H1 (cell line): ENCODE measurements around the gene ITGB7. TPM values are rescaled to one million over a fixed set of nuclear protein-coding genes. Genes with fewer than 3 reads are reported as not detected.

Experiments
- CTCF ChIA-PET: fragments of 300-600 bp; sonication (Branson Sonifier 250); formaldehyde crosslinking; loops from one replicate; lab custom pipeline; 2021; ENCODE audit not compliant: partially characterized antibody; lab: Charles Lee
- POLR2A ChIA-PET: fragments of 300-600 bp; sonication (Branson Sonifier 250); formaldehyde crosslinking; loops from one replicate; lab custom pipeline; 2021; ENCODE audit warnings: inconsistent platforms; ENCODE audit not compliant: partially characterized antibody; lab: Charles Lee
- DNase-seq, 2 experiments: peaks; one replicate each; pipeline versions ENCODE4 v3.0.0 to v3.0.0-alpha.2; 2010 to 2022; ENCODE audit warnings: low spot score in 2 of 2, low read depth in 1 of 2, mixed read lengths in 1 of 2
- FAIRE-seq: peaks from 2 replicates; lab custom pipeline; 2011; peaks lifted over from hg19 to GRCh38; lab: Jason Lieb, UNC
- H2AFZ ChIP-seq: 2 replicates; pipeline ENCODE4 v1.8.1; 2012; ENCODE audit warnings: low read length, inconsistent platforms
- H2AK5ac ChIP-seq: 2 replicates; pipeline ENCODE4 v1.6.1; 2013; ENCODE audit warnings: low read depth, low read length
- H2BK120ac ChIP-seq: replicated peaks from 2 replicates; pipeline ENCODE3; 2013; ENCODE audit warnings: low read depth, low read length, inconsistent platforms
- H2BK12ac ChIP-seq: 2 replicates; pipeline ENCODE4 v1.6.1; 2013; ENCODE audit warnings: low read depth, low read length
- H2BK15ac ChIP-seq: 2 replicates; pipeline ENCODE4 v1.6.1; 2013; ENCODE audit warnings: low read length
- H2BK20ac ChIP-seq: 2 replicates; pipeline ENCODE4 v1.6.1; 2013; ENCODE audit warnings: low read length
- H2BK5ac ChIP-seq: 2 replicates; pipeline ENCODE4 v1.6.1; 2013; ENCODE audit warnings: low read depth, low read length
- H3K14ac ChIP-seq: 2 replicates; pipeline ENCODE4 v1.6.1; 2013; ENCODE audit warnings: inconsistent platforms; ENCODE audit not compliant: insufficient read length
- H3K18ac ChIP-seq: 2 replicates; pipeline ENCODE4 v1.6.1; 2013; ENCODE audit warnings: low read length; ENCODE audit errors: extremely low read depth
- H3K23ac ChIP-seq: 2 replicates; pipeline ENCODE4 v1.6.1; 2013; ENCODE audit warnings: inconsistent platforms; ENCODE audit not compliant: insufficient read length
- H3K23me2 ChIP-seq: 2 replicates; pipeline ENCODE4 v1.6.1; 2013; ENCODE audit warnings: low read depth, low read length
- H3K27ac ChIP-seq: 2 replicates; pipeline ENCODE4 v1.6.1; 2011; ENCODE audit warnings: low read depth, low read length, inconsistent platforms
- H3K27me3 ChIP-seq, 4 experiments: replicated peaks in 1 of 4; 1 replicate in 1 of 4; 2 replicates in 3 of 4; pipeline versions ENCODE4 v1.6.1 to v1.8.1; 2011 to 2013; ENCODE audit warnings: low read length in 3 of 4, mild to moderate bottlenecking in 3 of 4, inconsistent platforms in 2 of 4, mixed read lengths in 2 of 4, moderate library complexity in 1 of 4; ENCODE audit not compliant: control insufficient read depth in 3 of 4, insufficient read depth in 3 of 4; ENCODE audit errors: extremely low read depth in 1 of 4
- H3K36me3 ChIP-seq, 4 experiments: 2 replicates each; pipeline versions ENCODE4 v1.6.1 to v1.8.1; 2011 to 2013; ENCODE audit warnings: mild to moderate bottlenecking in 4 of 4, low read length in 3 of 4, moderate library complexity in 2 of 4, control low read depth in 1 of 4, inconsistent platforms in 1 of 4; ENCODE audit not compliant: insufficient read depth in 4 of 4, control insufficient read depth in 2 of 4
- H3K4ac ChIP-seq: replicated peaks from 2 replicates; pipeline ENCODE3; 2013; ENCODE audit warnings: low read length, low read depth, mixed read lengths, inconsistent platforms; ENCODE audit not compliant: insufficient read length
- H3K4me1 ChIP-seq, 4 experiments: replicated peaks in 1 of 4; 1 replicate in 1 of 4; 2 replicates in 3 of 4; pipeline versions ENCODE4 v1.6.1 to v1.8.1; 2011 to 2013; ENCODE audit warnings: low read length in 3 of 4, inconsistent platforms in 2 of 4, mixed read lengths in 1 of 4; ENCODE audit not compliant: insufficient read depth in 4 of 4, control insufficient read depth in 3 of 4
- H3K4me2 ChIP-seq, 2 experiments: 2 replicates each; pipeline versions ENCODE4 v1.6.1 to v1.8.1; 2011 to 2013; ENCODE audit warnings: low read depth in 2 of 2, low read length in 2 of 2, control low read depth in 1 of 2, inconsistent platforms in 1 of 2, mild to moderate bottlenecking in 1 of 2; ENCODE audit not compliant: insufficient read depth in 1 of 2
- H3K4me3 ChIP-seq, 4 experiments: fragments of 200-600, 300-600 bp in 1 of 4; sonication (generic), shearing (Covaris generic), sonication (Bioruptor Twin) in 1 of 4; 2 replicates each; pipeline versions ENCODE4 v1.5.1 to v1.8.1; 2011 to 2016; ENCODE audit warnings: low read length in 4 of 4, low read depth in 3 of 4, control low read depth in 2 of 4, inconsistent platforms in 2 of 4, mild to moderate bottlenecking in 2 of 4, mixed read lengths in 1 of 4, moderate library complexity in 1 of 4; ENCODE audit not compliant: insufficient read depth in 2 of 4; ENCODE audit errors: extremely low read depth in 1 of 4
- H3K56ac ChIP-seq: replicated peaks from 2 replicates; pipeline ENCODE3; 2013; ENCODE audit warnings: low read depth, mild to moderate bottlenecking, mixed read lengths, low read length, inconsistent platforms; ENCODE audit not compliant: insufficient read length
- H3K79me1 ChIP-seq: 2 replicates; pipeline ENCODE4 v1.6.1; 2013; ENCODE audit warnings: low read depth, low read length, control low read depth
- H3K79me2 ChIP-seq, 2 experiments: 2 replicates each; pipeline versions ENCODE4 v1.6.1 to v1.8.1; 2012 to 2013; ENCODE audit warnings: low read length in 2 of 2, mild to moderate bottlenecking in 2 of 2, inconsistent platforms in 1 of 2; ENCODE audit not compliant: insufficient read depth in 2 of 2, control insufficient read depth in 1 of 2
- H3K9ac ChIP-seq, 4 experiments: replicated peaks in 1 of 4; 1 replicate in 1 of 4; 2 replicates in 3 of 4; pipeline versions ENCODE4 v1.6.1 to v1.8.1; 2011 to 2013; ENCODE audit warnings: low read depth in 3 of 4, low read length in 3 of 4, control low read depth in 2 of 4, mild to moderate bottlenecking in 2 of 4, moderate library complexity in 2 of 4, inconsistent platforms in 1 of 4; ENCODE audit errors: extremely low read depth in 1 of 4
- H3K9me3 ChIP-seq, 2 experiments: 2 replicates each; pipeline versions ENCODE4 v1.6.1 to v1.8.1; 2012 to 2013; ENCODE audit warnings: mild to moderate bottlenecking in 2 of 2, moderate library complexity in 2 of 2, control low read depth in 1 of 2, inconsistent platforms in 1 of 2, low read depth in 1 of 2, low read length in 1 of 2, mixed read lengths in 1 of 2; ENCODE audit not compliant: insufficient read depth in 2 of 2
- H4K20me1 ChIP-seq, 2 experiments: replicated peaks in 1 of 2; 2 replicates each; pipeline versions ENCODE3 to v1.8.1; 2011 to 2013; ENCODE audit warnings: inconsistent platforms in 2 of 2, low read length in 2 of 2, mild to moderate bottlenecking in 1 of 2; ENCODE audit not compliant: insufficient read depth in 2 of 2, control insufficient read depth in 1 of 2
- H4K5ac ChIP-seq: 2 replicates; pipeline ENCODE4 v1.6.1; 2013; ENCODE audit warnings: low read length, low read depth, mixed read lengths, inconsistent platforms; ENCODE audit not compliant: insufficient read length
- H4K8ac ChIP-seq: 2 replicates; pipeline ENCODE4 v1.8.0; 2013; ENCODE audit warnings: mild to moderate bottlenecking, moderate library complexity, low read length, inconsistent platforms; ENCODE audit not compliant: insufficient read depth; ENCODE audit errors: extremely low read depth
- H4K91ac ChIP-seq: replicated peaks from 2 replicates; pipeline ENCODE3; 2013; ENCODE audit warnings: low read length, mixed read lengths, inconsistent platforms; ENCODE audit not compliant: insufficient read length
- KDM4A ChIP-seq: IDR thresholded peaks from one replicate; pipeline ENCODE4 v1.7.1; 2012; ENCODE audit warnings: low read depth, mild to moderate bottlenecking, moderate library complexity, low read length, inconsistent platforms; ENCODE audit not compliant: severe bottlenecking
- WGBS, 2 experiments: shearing (Covaris generic) in 1 of 2; methylation state at CpG; one replicate each; pipeline versions ENCODE4 v1.1.6 to v1.1.7; 2013 to 2015; ENCODE audit warnings: low lambda C conversion rate in 2 of 2, mixed read lengths in 2 of 2, inconsistent platforms in 1 of 2, low coverage in 1 of 2, missing lambda C conversion rate in 1 of 2; ENCODE audit not compliant: insufficient replicate concordance in 2 of 2, insufficient coverage in 1 of 2, insufficient read length in 1 of 2; ENCODE audit errors: extremely low coverage in 1 of 2, missing lambda C conversion rate in 1 of 2; 5-methylcytosine and 5-hydroxymethylcytosine counted together
- polyA plus RNA-seq, 7 experiments: library from polyadenylated mRNA; depleted of rRNA in 3 of 7; stranded (reverse) in 5 of 7; unstranded in 2 of 7; fragments of >200 nt in 5 of 7; fragments of 200-250 nt in 2 of 7; gene quantifications; 1 replicate in 5 of 7; 2 replicates in 1 of 7; 4 replicates in 1 of 7; pipeline versions ENCODE4 v1.2.1 to v1.2.3, GENCODE V29; 2011 to 2013; ENCODE audit warnings: missing spikeins in 2 of 7, mixed read lengths in 2 of 7
- total RNA-seq: library from RNA; stranded (reverse); fragmentation: NEBNext Ultra II Directional; extraction: Animal tissue kit (Norgen Biotek cat#: 25700); gene quantifications from 2 replicates; pipeline ENCODE4 v1.2.1, GENCODE V29; 2021

ITGB7 gene
- total and polyA plus RNA-seq, 2 of the 8 experiments (the other 6 are each of a cell fraction or from before 2014, with no cell fraction given) = 0.35 to 0.54 TPM

GRCh38 chr12:53182903-53183302, 24.1 kb downstream of the ITGB7 start:
- Histone ChIP-seq H4K20me1 (peaks cover 0 to 11% of the 10 kb centered on the region in 2 experiments), H2AFZ (no peak overlapping the region), H2BK120ac (no peak overlapping the region), H3K9me3 (no peaks in the 10 kb centered on the region), H2AK5ac (no peak overlapping the region), H3K23me2 (peaks cover 8% of the 10 kb centered on the region), H3K27me3 (peaks cover 0 to 13% (median 12%) of the 10 kb centered on the region in 4 experiments; a peak in 6 of 7 replicates), H2BK20ac (no peak overlapping the region), H3K23ac (no peak overlapping the region), H3K9ac (no peak overlapping the region), H3K4me1 (peaks cover 2 to 10% (median 4%) of the 10 kb centered on the region in 4 experiments; a peak in 6 of 7 replicates), H2BK12ac (no peak overlapping the region), H4K91ac (no peak overlapping the region), H3K18ac (no peak overlapping the region), H3K56ac (no peak overlapping the region), H2BK15ac (no peak overlapping the region), H4K8ac (no peak overlapping the region), H3K79me2 (peaks cover 0 to 11% of the 10 kb centered on the region in 2 experiments; a peak in 2 of 4 replicates), H3K4ac (no peak overlapping the region), H3K4me3 (no peak overlapping the region), H3K36me3 (peaks cover 12 to 50% (median 36%) of the 10 kb centered on the region in 4 experiments), H3K79me1 (peaks cover 2% of the 10 kb centered on the region; the same call in 1 of the 2 replicates), H3K14ac (no peak overlapping the region), H4K5ac (no peak overlapping the region), H3K4me2 (no peak overlapping the region; a peak in 1 of 4 replicates), H3K27ac (no peak overlapping the region), H2BK5ac (no peak overlapping the region)
- CTCF ChIA-PET = interaction anchor here (1.0 to 11.1 kb wide), 9 partner anchors 8 to 239 kb away, joined by 3 to 164 read pairs (median 26); partner anchors contain the start of gene ITGB7
- DNase-seq (no peak), FAIRE-seq (no peak)
- 91% methylated on average over 2 of the region's 2 CpGs; no CpG with 5 or more reads in 1 of the 2 experiments for WGBS, 2 experiments
- POLR2A ChIA-PET = interaction anchor here (0.6 to 3.8 kb wide), 5 partner anchors 9 to 240 kb away, joined by 3 to 18 read pairs (median 3); no protein-coding TSS in a partner anchor
- TF ChIP-seq KDM4A = no peak
